Panc1 (cell line): ENCODE measurements around the gene FABP1. TPM values are rescaled to one million over a fixed set of nuclear protein-coding genes. Genes with fewer than 3 reads are reported as not detected.

Experiments used
- ATAC-seq: fragments of 200-7000 bp; cut with Tn5 transposase; 2 replicates; pipeline ENCODE4 v1.9.1; 2020; ENCODE audit warnings: mild to moderate bottlenecking, moderate library complexity
- BruUV-seq: library from RNA; stranded (reverse); fragments of 400-500 nt; replicated peaks from 2 replicates; lab custom pipeline; 2021; lab: Mats Ljungman, UMichigan
- CTCF ChIA-PET: fragments of 300-600 bp; sonication (Branson Sonifier 250); formaldehyde crosslinking; loops from one replicate; lab custom pipeline; 2022; ENCODE audit warnings: antibody characterized with exemption; lab: Charles Lee
- POLR2A ChIA-PET: fragments of 300-600 bp; sonication (Branson Sonifier 250); formaldehyde crosslinking; loops from one replicate; lab custom pipeline; 2022; ENCODE audit warnings: antibody characterized with exemption; lab: Charles Lee
- DNase-seq: peaks from one replicate; pipeline ENCODE4 v3.0.0-alpha.2; 2010; ENCODE audit warnings: low read depth, low spot score
- H3K27ac ChIP-seq: 2 replicates; pipeline ENCODE4 v1.5.1; 2011; ENCODE audit warnings: mild to moderate bottlenecking, low read length, inconsistent platforms
- H3K27me3 ChIP-seq: fragments of 200-500 bp; sonication (Bioruptor generic); 2 replicates; pipeline ENCODE4 v1.6.0; 2014; ENCODE audit warnings: low read length, inconsistent platforms; ENCODE audit not compliant: control insufficient read depth, insufficient read depth
- H3K36me3 ChIP-seq: fragments of 200-500 bp; sonication (Bioruptor generic); 2 replicates; pipeline ENCODE4 v1.5.1; 2014; ENCODE audit warnings: inconsistent platforms, mild to moderate bottlenecking, low read length, moderate library complexity; ENCODE audit not compliant: control insufficient read depth, insufficient read depth
- H3K4me1 ChIP-seq: 2 replicates; pipeline ENCODE4 v1.5.1; 2011; ENCODE audit warnings: inconsistent platforms, mild to moderate bottlenecking, low read length, moderate library complexity; ENCODE audit not compliant: control insufficient read depth, insufficient read depth
- H3K4me3 ChIP-seq, 2 experiments: 2 replicates each; pipeline ENCODE4 v1.5.1; 2011 to 2012; ENCODE audit warnings: low read depth in 2 of 2, low read length in 2 of 2, mild to moderate bottlenecking in 2 of 2, inconsistent platforms in 1 of 2, moderate library complexity in 1 of 2
- H3K9me3 ChIP-seq: fragments of 200-500 bp; sonication (Bioruptor generic); 2 replicates; pipeline ENCODE4 v1.5.1; 2014; ENCODE audit warnings: low read depth, mild to moderate bottlenecking, inconsistent platforms, low read length, moderate library complexity; ENCODE audit not compliant: control insufficient read depth, insufficient read depth
- POLR2AphosphoS5 ChIP-seq: IDR thresholded peaks from 2 replicates; pipeline ENCODE4 v1.6.1; 2012; ENCODE audit warnings: mild to moderate bottlenecking, low read depth, low read length, moderate library complexity
- SIN3A ChIP-seq: IDR thresholded peaks from 2 replicates; pipeline ENCODE4 v1.6.1; 2012; ENCODE audit warnings: low read depth, mild to moderate bottlenecking, low read length, moderate library complexity, borderline replicate concordance; ENCODE audit not compliant: insufficient read depth
- TCF7L2 ChIP-seq: IDR thresholded peaks from 2 replicates; pipeline ENCODE4 v1.6.1; 2011; ENCODE audit warnings: mild to moderate bottlenecking, low read depth, low read length, inconsistent platforms
- in situ Hi-C: cut with HindIII; loops from 2 replicates; pipeline ENCODE4 v1.10.0; 2016; ENCODE audit warnings: low sequenced_read_pairs, low pct_unique_long_range_greater_than_20kb
- intact Hi-C: fragments of 100-400 bp; cut with micrococcal nuclease; formaldehyde crosslinking; loops from one replicate; pipeline ENCODE4 v1.10.0; 2022; ENCODE audit not compliant: unreplicated experiment
- total RNA-seq: library from RNA; stranded (reverse); gene quantifications from one replicate; pipeline ENCODE4 v1.2.1, GENCODE V29; 2021; ENCODE audit not compliant: unreplicated experiment
- TF ChIP-seq, protein P1 (sequence below): fragments of 450-650 bp; IDR thresholded peaks from 2 replicates; pipeline ENCODE4 v1.5.1; 2017; ENCODE audit warnings: mild to moderate bottlenecking
- TF ChIP-seq, protein P2 (sequence below), 2 experiments: IDR thresholded peaks; 2 replicates each; pipeline ENCODE4 v1.6.1; 2011 to 2012; ENCODE audit warnings: low read depth in 2 of 2, control low read depth in 1 of 2, low read length in 1 of 2, mild to moderate bottlenecking in 1 of 2, moderate library complexity in 1 of 2; ENCODE audit not compliant: insufficient read depth in 1 of 2

Gene FABP1
- total RNA-seq, 1 experiment from 2014 or later: 0.36 TPM

DNA sequence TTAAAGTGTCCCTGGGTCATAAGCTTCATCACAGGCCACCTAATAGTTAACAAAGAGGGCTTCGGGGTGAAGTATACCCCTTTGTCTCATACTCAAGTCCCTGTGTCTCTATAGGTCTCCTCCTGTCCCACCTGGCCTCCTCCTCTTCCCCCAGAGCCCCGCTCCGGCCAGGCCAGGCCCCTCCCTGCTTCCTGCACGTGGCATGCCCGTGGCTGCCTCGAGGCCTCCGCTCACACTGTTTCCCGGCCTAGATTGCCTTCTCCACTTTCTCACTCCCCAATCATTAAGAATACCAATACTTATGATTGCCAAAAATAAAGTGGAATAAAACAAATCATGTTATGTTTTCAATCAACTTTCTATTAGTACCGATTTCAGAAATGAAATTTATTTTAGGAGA lies 41.5 kb downstream of the FABP1 start:
- intact Hi-C loops: no loop called here
- no peak overlapping the region for H3K27ac ChIP-seq
- no peaks in the 10 kb centered on the region for H3K27me3 ChIP-seq
- no peak for DNase-seq
- H3K4me3 ChIP-seq: no peak overlapping the region
- no TSS peak for BruUV-seq
- no peaks in the 10 kb centered on the region for H3K36me3 ChIP-seq
- no peaks in the 10 kb centered on the region for H3K9me3 ChIP-seq
- no peak for ATAC-seq
- no peaks in the 10 kb centered on the region for H3K4me1 ChIP-seq
- in situ Hi-C loops: no loop called here
- ChIA-PET POLR2A (interaction anchor here (0.6 kb wide), 1 partner anchor 69 kb away, joined by 5 read pairs; no protein-coding TSS in a partner anchor), CTCF (no interaction called here)
- TF ChIP-seq POLR2AphosphoS5: no peak

DNA sequence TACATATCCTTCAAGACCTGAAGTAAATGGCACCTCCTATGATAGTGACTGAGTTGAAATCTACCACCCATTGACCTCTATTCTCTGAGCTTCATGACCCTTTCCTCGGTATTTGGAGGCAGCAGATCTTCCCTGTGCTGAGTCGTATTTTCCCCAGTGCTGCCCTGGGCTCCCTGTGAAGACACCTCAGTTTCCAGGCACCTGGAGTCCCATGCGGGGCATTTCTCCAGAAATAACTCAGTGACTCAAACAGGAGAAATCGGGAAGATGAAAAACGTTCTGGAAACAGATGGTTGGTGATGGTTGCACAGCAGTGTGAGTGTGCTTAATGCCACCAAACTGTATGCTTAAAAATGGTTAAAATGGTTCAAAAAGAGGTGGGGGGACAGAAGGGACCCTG lies 42.3 kb downstream of the FABP1 start:
- Histone ChIP-seq H3K27ac (no peak overlapping the region), H3K36me3 (no peaks in the 10 kb centered on the region), H3K4me1 (no peaks in the 10 kb centered on the region), H3K4me3 (no peak overlapping the region), H3K27me3 (no peaks in the 10 kb centered on the region), H3K9me3 (no peaks in the 10 kb centered on the region)
- DNase-seq (no peak), ATAC-seq (no peak)
- TF ChIP-seq, protein P1, sequence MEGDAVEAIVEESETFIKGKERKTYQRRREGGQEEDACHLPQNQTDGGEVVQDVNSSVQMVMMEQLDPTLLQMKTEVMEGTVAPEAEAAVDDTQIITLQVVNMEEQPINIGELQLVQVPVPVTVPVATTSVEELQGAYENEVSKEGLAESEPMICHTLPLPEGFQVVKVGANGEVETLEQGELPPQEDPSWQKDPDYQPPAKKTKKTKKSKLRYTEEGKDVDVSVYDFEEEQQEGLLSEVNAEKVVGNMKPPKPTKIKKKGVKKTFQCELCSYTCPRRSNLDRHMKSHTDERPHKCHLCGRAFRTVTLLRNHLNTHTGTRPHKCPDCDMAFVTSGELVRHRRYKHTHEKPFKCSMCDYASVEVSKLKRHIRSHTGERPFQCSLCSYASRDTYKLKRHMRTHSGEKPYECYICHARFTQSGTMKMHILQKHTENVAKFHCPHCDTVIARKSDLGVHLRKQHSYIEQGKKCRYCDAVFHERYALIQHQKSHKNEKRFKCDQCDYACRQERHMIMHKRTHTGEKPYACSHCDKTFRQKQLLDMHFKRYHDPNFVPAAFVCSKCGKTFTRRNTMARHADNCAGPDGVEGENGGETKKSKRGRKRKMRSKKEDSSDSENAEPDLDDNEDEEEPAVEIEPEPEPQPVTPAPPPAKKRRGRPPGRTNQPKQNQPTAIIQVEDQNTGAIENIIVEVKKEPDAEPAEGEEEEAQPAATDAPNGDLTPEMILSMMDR: no peak
- no peak for TF ChIP-seq TCF7L2
- TF ChIP-seq POLR2AphosphoS5: no peak
- TF ChIP-seq, protein P2, sequence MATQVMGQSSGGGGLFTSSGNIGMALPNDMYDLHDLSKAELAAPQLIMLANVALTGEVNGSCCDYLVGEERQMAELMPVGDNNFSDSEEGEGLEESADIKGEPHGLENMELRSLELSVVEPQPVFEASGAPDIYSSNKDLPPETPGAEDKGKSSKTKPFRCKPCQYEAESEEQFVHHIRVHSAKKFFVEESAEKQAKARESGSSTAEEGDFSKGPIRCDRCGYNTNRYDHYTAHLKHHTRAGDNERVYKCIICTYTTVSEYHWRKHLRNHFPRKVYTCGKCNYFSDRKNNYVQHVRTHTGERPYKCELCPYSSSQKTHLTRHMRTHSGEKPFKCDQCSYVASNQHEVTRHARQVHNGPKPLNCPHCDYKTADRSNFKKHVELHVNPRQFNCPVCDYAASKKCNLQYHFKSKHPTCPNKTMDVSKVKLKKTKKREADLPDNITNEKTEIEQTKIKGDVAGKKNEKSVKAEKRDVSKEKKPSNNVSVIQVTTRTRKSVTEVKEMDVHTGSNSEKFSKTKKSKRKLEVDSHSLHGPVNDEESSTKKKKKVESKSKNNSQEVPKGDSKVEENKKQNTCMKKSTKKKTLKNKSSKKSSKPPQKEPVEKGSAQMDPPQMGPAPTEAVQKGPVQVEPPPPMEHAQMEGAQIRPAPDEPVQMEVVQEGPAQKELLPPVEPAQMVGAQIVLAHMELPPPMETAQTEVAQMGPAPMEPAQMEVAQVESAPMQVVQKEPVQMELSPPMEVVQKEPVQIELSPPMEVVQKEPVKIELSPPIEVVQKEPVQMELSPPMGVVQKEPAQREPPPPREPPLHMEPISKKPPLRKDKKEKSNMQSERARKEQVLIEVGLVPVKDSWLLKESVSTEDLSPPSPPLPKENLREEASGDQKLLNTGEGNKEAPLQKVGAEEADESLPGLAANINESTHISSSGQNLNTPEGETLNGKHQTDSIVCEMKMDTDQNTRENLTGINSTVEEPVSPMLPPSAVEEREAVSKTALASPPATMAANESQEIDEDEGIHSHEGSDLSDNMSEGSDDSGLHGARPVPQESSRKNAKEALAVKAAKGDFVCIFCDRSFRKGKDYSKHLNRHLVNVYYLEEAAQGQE (IDR thresholded peaks at IDR 0.05; ENCODE audit: insufficient read depth in 1 of 2, low read depth in 2 of 2, low read length in 1 of 2): no peak
- no peak for TF ChIP-seq SIN3A
- in situ Hi-C loops: no loop called here
- BruUV-seq: no TSS peak
- intact Hi-C loops: no loop called here
- CTCF ChIA-PET: no interaction called here
- POLR2A ChIA-PET: no interaction called here

DNA sequence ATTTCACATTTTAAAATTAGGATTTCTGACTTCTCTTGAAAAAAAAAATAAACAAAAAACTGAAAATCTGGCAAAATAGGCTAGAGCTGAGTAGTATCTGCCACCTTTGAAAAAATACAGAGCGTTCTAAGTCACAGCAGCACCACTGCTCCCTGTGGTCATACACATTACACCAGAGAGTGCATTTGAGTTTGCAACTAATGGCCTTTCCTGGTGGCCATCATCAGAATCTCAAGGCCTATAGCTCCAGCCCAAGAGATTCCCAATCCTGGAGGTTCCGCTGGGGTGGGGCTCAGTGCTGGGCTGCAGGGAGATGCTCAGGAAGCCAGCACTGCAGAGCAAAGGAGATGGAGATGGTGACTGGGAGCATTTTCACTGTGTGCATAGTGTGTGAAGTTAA lies 42.8 kb downstream of the FABP1 start:
- ChIA-PET POLR2A (no interaction called here), CTCF (no interaction called here)
- no TSS peak for BruUV-seq
- TF ChIP-seq, protein P2 (IDR thresholded peaks at IDR 0.05; ENCODE audit: insufficient read depth in 1 of 2, low read depth in 2 of 2, low read length in 1 of 2): no peak
- no peak for TF ChIP-seq POLR2AphosphoS5
- TF ChIP-seq SIN3A: no peak
- TF ChIP-seq, protein P1: no peak
- Histone ChIP-seq H3K36me3 (no peaks in the 10 kb centered on the region), H3K9me3 (no peaks in the 10 kb centered on the region), H3K27ac (no peak overlapping the region), H3K4me1 (no peaks in the 10 kb centered on the region), H3K4me3 (no peak overlapping the region), H3K27me3 (no peaks in the 10 kb centered on the region)
- intact Hi-C loops: no loop called here
- in situ Hi-C loops: no loop called here
- ATAC-seq (no peak), DNase-seq (no peak)
